Measurements from ENCODE around the gene ZNF23. TPM values are rescaled to one million over a fixed set of nuclear protein-coding genes. Genes with fewer than 3 reads are reported as not detected.

The ZNF23 gene
- total RNA-seq, 1 donor from 2014 or later = 0.43 TPM

DNA sequence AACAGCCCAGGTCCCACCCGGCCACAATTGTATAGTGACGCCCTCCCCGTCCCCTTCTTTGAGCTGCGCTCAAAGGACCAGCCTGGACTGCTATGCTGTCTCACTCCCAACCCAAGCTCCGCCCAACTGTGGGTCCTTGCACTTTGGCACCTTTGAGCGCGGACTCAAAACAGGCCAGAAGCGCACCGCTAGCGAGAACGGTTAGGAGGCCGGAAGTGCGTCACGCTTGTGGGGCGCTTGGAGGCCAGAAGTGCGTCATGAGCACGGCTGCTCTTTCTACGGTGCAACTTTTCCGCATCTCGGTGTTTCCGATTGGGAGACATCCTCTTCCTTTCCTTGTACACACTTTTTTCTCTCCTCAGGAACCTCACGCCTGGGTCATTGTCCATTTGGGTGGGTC, 27.1 kb upstream of the ZNF23 start, which contains the start of gene ZNF19:
TSS of gene ZNF19 (minus strand) at position 203 of the 400 bp plus-strand sequence. CDS start 7,210 bp downstream, outside the sequence.
- Histone ChIP-seq H3K4me1 (peaks cover 0 to 3% of the 10 kb centered on the region in 2 donors), H3K9me3 (no peaks in the 10 kb centered on the region), H3K27me3 (no peaks in the 10 kb centered on the region), H3K27ac (no peak within 1 kb of the TSS), H3K4me3 (no peak within 1 kb of the TSS), H3K36me3 (no peaks in the 10 kb centered on the region)
- DNase-seq (ENCODE audit: low spot score in 2 of 2) = no peak
- TF ChIP-seq, protein P1, sequence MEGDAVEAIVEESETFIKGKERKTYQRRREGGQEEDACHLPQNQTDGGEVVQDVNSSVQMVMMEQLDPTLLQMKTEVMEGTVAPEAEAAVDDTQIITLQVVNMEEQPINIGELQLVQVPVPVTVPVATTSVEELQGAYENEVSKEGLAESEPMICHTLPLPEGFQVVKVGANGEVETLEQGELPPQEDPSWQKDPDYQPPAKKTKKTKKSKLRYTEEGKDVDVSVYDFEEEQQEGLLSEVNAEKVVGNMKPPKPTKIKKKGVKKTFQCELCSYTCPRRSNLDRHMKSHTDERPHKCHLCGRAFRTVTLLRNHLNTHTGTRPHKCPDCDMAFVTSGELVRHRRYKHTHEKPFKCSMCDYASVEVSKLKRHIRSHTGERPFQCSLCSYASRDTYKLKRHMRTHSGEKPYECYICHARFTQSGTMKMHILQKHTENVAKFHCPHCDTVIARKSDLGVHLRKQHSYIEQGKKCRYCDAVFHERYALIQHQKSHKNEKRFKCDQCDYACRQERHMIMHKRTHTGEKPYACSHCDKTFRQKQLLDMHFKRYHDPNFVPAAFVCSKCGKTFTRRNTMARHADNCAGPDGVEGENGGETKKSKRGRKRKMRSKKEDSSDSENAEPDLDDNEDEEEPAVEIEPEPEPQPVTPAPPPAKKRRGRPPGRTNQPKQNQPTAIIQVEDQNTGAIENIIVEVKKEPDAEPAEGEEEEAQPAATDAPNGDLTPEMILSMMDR (IDR thresholded peaks at IDR 0.05) = no peak
- intact Hi-C loops (cut with DNase I) = no loop called here

DNA sequence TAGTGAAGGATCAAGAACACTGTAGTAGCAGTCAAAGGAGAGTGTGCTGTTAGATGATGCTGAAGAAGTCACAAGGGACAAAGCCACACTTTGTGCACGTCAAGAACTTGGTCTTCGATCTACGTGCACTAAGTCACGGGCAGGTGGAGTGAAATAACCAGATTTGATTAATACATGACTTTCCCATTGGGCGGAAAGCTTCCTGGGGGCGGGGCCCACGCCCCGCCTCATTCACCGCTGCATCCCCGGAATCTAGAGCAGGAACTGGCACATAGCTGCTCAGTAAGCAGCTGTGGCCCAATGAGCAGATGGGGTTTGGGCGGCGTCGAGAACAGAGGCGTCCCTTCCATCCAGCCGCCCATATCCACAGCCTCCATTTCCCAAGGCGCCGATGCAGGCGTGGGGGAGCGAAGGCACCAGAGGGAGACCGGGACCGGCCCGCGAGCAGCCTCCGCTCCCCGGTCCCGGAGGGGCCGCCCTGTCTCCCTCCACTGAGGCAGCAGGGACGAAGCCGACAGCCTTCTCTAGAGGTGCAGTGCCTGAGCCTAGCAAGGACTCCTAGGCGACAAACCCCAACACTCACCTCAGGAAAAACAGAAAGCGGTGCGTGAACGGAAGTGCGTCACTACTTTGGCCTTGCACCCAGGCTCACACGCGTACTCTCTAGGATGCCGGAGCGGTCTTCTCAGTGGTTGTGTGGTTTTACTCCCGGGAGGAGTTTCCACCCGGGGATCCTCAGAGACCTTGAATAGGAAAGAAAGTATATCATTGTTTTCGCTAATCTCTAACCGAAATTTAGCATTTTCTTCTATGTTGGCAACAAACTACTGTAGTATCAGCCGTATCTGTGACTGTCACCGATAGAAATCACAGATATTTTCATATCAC, 22.2 kb upstream of the ZNF23 start:
- TF ChIP-seq, protein P1 (IDR thresholded peaks at IDR 0.05) = no peak
- H3K4me1 ChIP-seq = peaks cover 0 to 6% of the 10 kb centered on the region in 2 donors
- H3K27ac ChIP-seq = peak overlapping the region; percentile 90 to 95
- H3K27me3 ChIP-seq = no peaks in the 10 kb centered on the region
- peak; percentile 33 to 92 for DNase-seq (ENCODE audit: low spot score in 2 of 2)
- intact Hi-C loops (cut with DNase I) = loop anchor here (1.0 kb wide), 2 partner anchors 22 to 609 kb away; partner anchors contain the start of genes DHX38, TXNL4B and ZNF23
- no peaks in the 10 kb centered on the region for H3K9me3 ChIP-seq
- H3K4me3 ChIP-seq = peak overlapping the region; percentile 80 to 82
- no peaks in the 10 kb centered on the region for H3K36me3 ChIP-seq

DNA sequence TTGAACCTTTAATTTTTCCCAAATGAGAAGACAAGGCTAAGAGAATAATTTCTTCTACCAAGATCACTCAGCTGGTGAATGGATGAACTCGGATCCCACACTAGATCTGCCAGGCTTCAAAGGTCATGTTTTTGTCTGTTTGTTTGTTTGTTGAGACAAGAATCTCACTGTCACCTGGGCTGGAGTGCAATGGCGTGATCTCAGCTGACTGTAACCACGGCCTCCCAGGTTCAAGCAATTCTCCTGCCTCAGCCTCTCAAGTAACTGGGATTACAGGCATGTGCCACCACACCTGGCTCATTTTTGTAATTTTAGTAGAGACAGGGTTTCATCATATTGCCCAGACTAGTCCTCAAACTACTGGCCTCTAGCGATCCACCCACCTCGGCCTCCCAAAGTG, 20.5 kb upstream of the ZNF23 start:
- no peaks in the 10 kb centered on the region for H3K27me3 ChIP-seq
- H3K4me1 ChIP-seq = peaks cover 0 to 6% of the 10 kb centered on the region in 2 donors
- DNase-seq (ENCODE audit: low spot score in 2 of 2) = no peak
- H3K4me3 ChIP-seq = no peak overlapping the region
- H3K27ac ChIP-seq = no peak overlapping the region
- intact Hi-C loops (cut with DNase I) = no loop called here
- H3K36me3 ChIP-seq = peaks cover 8 to 13% of the 10 kb centered on the region in 2 donors
- TF ChIP-seq, protein P1 (IDR thresholded peaks at IDR 0.05) = no peak
- no peaks in the 10 kb centered on the region for H3K9me3 ChIP-seq

DNA sequence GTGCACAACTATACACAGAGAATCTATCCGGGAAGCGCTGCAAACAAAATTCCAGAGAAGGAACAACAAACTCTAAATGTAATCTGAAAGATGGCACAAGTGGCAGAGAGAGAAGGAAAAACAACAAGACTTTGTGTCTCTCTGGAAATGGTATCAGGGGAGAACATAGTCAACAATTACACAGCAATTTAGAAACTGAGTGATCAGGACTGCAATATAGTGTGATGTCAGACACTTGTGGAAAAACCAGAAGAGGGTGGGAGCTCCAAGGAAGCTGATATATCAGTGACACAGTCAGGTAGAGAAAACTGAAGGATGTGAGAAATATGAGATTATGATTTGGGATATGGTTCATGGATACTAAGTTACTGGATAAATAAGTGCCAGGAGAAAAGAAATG, 18.9 kb upstream of the ZNF23 start:
- H3K27me3 ChIP-seq = no peaks in the 10 kb centered on the region
- H3K9me3 ChIP-seq = no peaks in the 10 kb centered on the region
- H3K4me3 ChIP-seq = no peak overlapping the region
- TF ChIP-seq, protein P1 (IDR thresholded peaks at IDR 0.05) = no peak
- H3K4me1 ChIP-seq = peaks cover 0 to 6% of the 10 kb centered on the region in 2 donors
- H3K27ac ChIP-seq = no peak overlapping the region
- peaks cover 22 to 28% of the 10 kb centered on the region in 2 donors for H3K36me3 ChIP-seq
- no peak for DNase-seq (ENCODE audit: low spot score in 2 of 2)
- intact Hi-C loops (cut with DNase I) = no loop called here

DNA sequence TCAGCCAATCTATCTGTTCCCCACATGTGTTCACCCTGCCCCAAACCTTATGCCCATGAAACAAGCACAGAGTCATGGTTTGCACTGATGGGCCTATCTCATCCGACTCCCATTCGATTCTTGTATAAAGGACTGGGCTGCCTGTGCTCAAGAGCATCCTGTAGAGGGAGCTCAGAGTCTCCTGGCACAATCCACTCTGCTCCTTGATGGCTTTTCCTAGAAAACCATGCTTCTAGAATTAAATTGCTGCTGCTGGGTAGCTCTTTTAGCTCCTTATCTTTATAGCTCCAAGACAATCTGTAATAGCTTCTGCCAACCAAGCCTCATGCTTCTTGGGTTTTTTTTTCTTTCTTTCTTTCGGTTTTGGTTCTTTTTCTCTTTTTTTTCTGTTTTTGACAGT, 17.4 kb upstream of the ZNF23 start:
- DNase-seq (ENCODE audit: low spot score in 2 of 2) = no peak
- H3K4me1 ChIP-seq = peaks cover 0 to 3% of the 10 kb centered on the region in 2 donors
- H3K27me3 ChIP-seq = no peaks in the 10 kb centered on the region
- no peaks in the 10 kb centered on the region for H3K9me3 ChIP-seq
- intact Hi-C loops (cut with DNase I) = no loop called here
- H3K4me3 ChIP-seq = no peak overlapping the region
- no peak overlapping the region for H3K27ac ChIP-seq
- peaks cover 27 to 42% of the 10 kb centered on the region in 2 donors for H3K36me3 ChIP-seq
- TF ChIP-seq, protein P1 (IDR thresholded peaks at IDR 0.05) = no peak
